Mucosa of descending colon (tissue), 3 donors: Measurements from ENCODE around the gene HDAC4. TPM values are rescaled to one million over a fixed set of nuclear protein-coding genes. Genes with fewer than 3 reads are reported as not detected.

Experiments
- ATAC-seq: fragments of 200-7000 bp; cut with Tn5 transposase; one replicate; pipeline ENCODE4 v1.9.1; 2020; ENCODE audit warnings: mild to moderate bottlenecking, moderate library complexity
- DNase-seq, 3 donors: peaks; one replicate each; pipeline ENCODE4 v3.0.0-alpha.2; 2020
- H3K36me3 ChIP-seq: fragments of 200-600 bp; one replicate; pipeline ENCODE4 v1.8.0; 2021; ENCODE audit warnings: low read depth, mild to moderate bottlenecking
- H3K4me1 ChIP-seq: fragments of 200-600 bp; one replicate; pipeline ENCODE4 v1.8.0; 2021; ENCODE audit warnings: low read depth, mild to moderate bottlenecking
- H3K4me3 ChIP-seq: fragments of 200-600 bp; one replicate; pipeline ENCODE4 v1.8.0; 2021; ENCODE audit warnings: mild to moderate bottlenecking
- H3K9me3 ChIP-seq: fragments of 200-600 bp; one replicate; pipeline ENCODE4 v1.8.0; 2021; ENCODE audit warnings: mild to moderate bottlenecking
- intact Hi-C, 2 donors: fragments of 100-400 bp; cut with DNase I in 1 of 2; cut with micrococcal nuclease in 1 of 2; formaldehyde crosslinking; loops; one replicate each; pipeline versions ENCODE4 v1.11.0 to v1.11.1; 2022; cut with DNase I, micrococcal nuclease
- total RNA-seq, 3 donors: library from RNA; stranded (reverse); fragmentation: NEBNext Ultra II Directional in 2 of 3; extraction: Animal tissue kit (Norgen Biotek cat#: 25700) in 2 of 3; gene quantifications; one replicate each; pipeline versions ENCODE4 v1.2.1 to v1.2.4, GENCODE V29; 2021 to 2023
- TF ChIP-seq, protein P1 (sequence below): fragments of 200-600 bp; IDR thresholded peaks from one replicate; pipeline ENCODE4 v1.8.0; 2022; ENCODE audit warnings: antibody characterized with exemption, mild to moderate bottlenecking
- donor health status: DM: no; HTN: no; CAD: no; lungs with moderate emphysema.
- donor health status: DM: no; HTN: no; CAD: no.
- donor health status: DM: no; HTN: yes; CAD: no.

The HDAC4 gene
- total RNA-seq, 3 donors from 2014 or later, result 41.4 to 147 (median 44.0) TPM

DNA sequence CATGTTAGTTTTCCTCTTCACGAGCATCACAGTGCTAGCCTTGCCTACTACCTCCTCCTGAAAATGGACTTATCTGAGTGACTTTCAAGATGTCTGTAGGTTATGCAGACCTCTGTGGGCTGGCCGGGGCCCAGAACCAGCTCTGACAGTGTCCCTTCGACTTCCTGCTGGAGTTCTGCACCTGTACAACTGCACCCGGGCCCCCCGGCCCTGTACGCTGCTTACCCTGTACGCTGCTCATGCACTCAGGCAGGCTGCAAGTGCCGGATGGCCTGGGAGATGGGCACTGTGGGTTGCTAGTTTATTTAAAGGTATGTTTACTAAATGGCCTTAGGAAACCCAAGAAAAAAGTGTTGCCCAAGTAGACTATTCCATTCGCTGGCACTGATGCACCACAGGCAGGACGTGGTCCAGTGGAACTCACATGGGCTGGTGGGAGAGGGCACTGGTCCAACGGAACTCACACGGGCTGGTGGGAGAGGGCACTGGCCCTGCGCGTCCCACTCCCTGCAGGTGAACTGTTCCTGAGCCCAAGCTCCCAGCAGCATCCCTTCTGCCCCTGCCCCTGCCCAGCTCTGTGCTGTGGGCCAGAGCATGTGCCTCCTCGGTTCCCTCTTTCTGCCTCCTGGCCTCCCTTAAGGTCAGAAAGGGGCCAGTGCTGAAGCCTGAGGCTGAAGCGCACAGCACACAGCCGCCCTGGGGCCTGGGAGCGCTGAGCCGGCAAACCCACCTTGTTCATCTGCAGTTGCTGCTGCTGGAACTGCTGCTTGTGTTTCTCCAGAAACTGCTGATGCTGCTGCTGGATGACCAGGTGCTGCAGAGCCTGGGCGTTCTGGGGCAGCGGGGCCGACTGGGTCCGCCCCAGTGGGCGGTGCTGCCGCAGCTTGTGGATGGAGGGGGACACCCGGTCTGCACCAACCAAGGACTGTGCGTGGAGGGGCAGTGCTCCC lies 274.8 kb downstream of the HDAC4 start:
- Histone ChIP-seq H3K4me3 (no peak overlapping the region), H3K4me1 (no peaks in the 10 kb centered on the region), H3K36me3 (peaks cover 3% of the 10 kb centered on the region), H3K9me3 (no peaks in the 10 kb centered on the region)
- ATAC-seq, result no peak
- DNase-seq, result peak in 1 of 3 donors; percentile 31
- intact Hi-C loops, result no loop called here
- TF ChIP-seq, protein P1, sequence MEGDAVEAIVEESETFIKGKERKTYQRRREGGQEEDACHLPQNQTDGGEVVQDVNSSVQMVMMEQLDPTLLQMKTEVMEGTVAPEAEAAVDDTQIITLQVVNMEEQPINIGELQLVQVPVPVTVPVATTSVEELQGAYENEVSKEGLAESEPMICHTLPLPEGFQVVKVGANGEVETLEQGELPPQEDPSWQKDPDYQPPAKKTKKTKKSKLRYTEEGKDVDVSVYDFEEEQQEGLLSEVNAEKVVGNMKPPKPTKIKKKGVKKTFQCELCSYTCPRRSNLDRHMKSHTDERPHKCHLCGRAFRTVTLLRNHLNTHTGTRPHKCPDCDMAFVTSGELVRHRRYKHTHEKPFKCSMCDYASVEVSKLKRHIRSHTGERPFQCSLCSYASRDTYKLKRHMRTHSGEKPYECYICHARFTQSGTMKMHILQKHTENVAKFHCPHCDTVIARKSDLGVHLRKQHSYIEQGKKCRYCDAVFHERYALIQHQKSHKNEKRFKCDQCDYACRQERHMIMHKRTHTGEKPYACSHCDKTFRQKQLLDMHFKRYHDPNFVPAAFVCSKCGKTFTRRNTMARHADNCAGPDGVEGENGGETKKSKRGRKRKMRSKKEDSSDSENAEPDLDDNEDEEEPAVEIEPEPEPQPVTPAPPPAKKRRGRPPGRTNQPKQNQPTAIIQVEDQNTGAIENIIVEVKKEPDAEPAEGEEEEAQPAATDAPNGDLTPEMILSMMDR, result no peak

- DNase-seq (no peak), ATAC-seq (no peak)
- Histone ChIP-seq H3K4me3 (no peak overlapping the region), H3K4me1 (no peaks in the 10 kb centered on the region), H3K9me3 (no peaks in the 10 kb centered on the region), H3K36me3 (peaks cover 3% of the 10 kb centered on the region)
- TF ChIP-seq, protein P1, result no peak
- intact Hi-C loops, result no loop called here
These were observed 276.5 kb downstream of the HDAC4 start for GRCh38 chr2:239124152-239124899.

GRCh38 chr2:239122421-239123110 lies 278.3 kb downstream of the HDAC4 start:
- no peaks in the 10 kb centered on the region for H3K9me3 ChIP-seq
- H3K4me3 ChIP-seq, result no peak overlapping the region
- TF ChIP-seq, protein P1, result no peak
- H3K4me1 ChIP-seq, result no peaks in the 10 kb centered on the region
- DNase-seq, result no peak
- no peak for ATAC-seq
- intact Hi-C loops, result no loop called here
- peaks cover 3% of the 10 kb centered on the region for H3K36me3 ChIP-seq

DNA sequence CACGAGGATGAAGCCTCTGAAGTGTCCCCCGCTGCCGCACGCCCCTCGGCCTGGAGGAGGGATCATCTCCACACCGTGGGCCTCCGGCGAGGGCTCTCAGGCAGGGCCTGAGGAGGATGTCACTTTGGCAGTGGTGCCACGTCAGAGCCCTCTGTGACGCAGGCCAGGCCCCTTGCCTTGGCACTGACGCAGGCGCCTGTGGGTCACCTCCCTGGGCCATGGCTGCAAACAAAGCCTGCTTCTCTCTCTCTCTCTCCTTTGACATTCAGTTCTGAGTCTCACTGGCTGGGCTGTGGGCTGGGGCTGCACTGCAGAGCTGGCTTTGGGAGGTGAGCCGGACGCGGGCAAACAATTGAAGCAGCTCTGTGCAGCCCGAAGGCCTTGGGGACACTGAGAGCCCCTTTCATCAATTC lies 279.2 kb downstream of the HDAC4 start:
- H3K4me1 ChIP-seq, result no peaks in the 10 kb centered on the region
- TF ChIP-seq, protein P1, result no peak
- no peak overlapping the region for H3K4me3 ChIP-seq
- no peaks in the 10 kb centered on the region for H3K9me3 ChIP-seq
- no peak for ATAC-seq
- intact Hi-C loops, result no loop called here
- DNase-seq, result no peak
- peaks cover 3% of the 10 kb centered on the region for H3K36me3 ChIP-seq

GRCh38 chr2:239120664-239121063 lies 280.2 kb downstream of the HDAC4 start:
- H3K4me3 ChIP-seq, result no peak overlapping the region
- peak; percentile 34 for ATAC-seq
- TF ChIP-seq, protein P1, result no peak
- intact Hi-C loops, result no loop called here
- no peaks in the 10 kb centered on the region for H3K9me3 ChIP-seq
- no peaks in the 10 kb centered on the region for H3K36me3 ChIP-seq
- no peaks in the 10 kb centered on the region for H3K4me1 ChIP-seq
- no peak for DNase-seq
